ENCODE results near the gene SOCS3.

SOCS3 gene

GRCh38 chr17:78356101-78356713 is 3.7 kb downstream of the SOCS3 start:
- DNase-seq (ENCODE audit: low spot score in 2 of 2) (peak in 1 of 2 donors; percentile 89), ATAC-seq (ENCODE audit: low read depth) (peak; percentile 74)
- Mint-ChIP-seq H3K27me3 (no peaks in the 10 kb centered on the region), H3K27ac (peak overlapping the region; percentile 91), H3K36me3 (no peaks in the 10 kb centered on the region), H3K4me1 (peaks cover 32% of the 10 kb centered on the region), H3K4me3 (peak overlapping the region; percentile 68), H3K9me3 (no peaks in the 10 kb centered on the region)

- Mint-ChIP-seq H3K27me3 (no peaks in the 10 kb centered on the region), H3K9me3 (no peaks in the 10 kb centered on the region), H3K4me3 (peak overlapping the region; percentile 68), H3K36me3 (no peaks in the 10 kb centered on the region), H3K4me1 (peaks cover 32% of the 10 kb centered on the region), H3K27ac (peak overlapping the region; percentile 91)
- ATAC-seq (ENCODE audit: low read depth), result no peak
- no peak for DNase-seq (ENCODE audit: low spot score in 2 of 2)
Observed at GRCh38 chr17:78355701-78356100, 4.2 kb downstream of the SOCS3 start.

GRCh38 chr17:78355045-78355641 is 4.7 kb downstream of the SOCS3 start:
- Mint-ChIP-seq H3K9me3 (no peaks in the 10 kb centered on the region), H3K4me3 (no peak overlapping the region), H3K36me3 (no peaks in the 10 kb centered on the region), H3K27me3 (no peaks in the 10 kb centered on the region), H3K27ac (peak overlapping the region; percentile 91), H3K4me1 (peaks cover 38% of the 10 kb centered on the region)
- DNase-seq (ENCODE audit: low spot score in 2 of 2), result no peak
- no peak for ATAC-seq (ENCODE audit: low read depth)

GRCh38 chr17:78353834-78354233 is 6.0 kb downstream of the SOCS3 start:
- Mint-ChIP-seq H3K4me1 (peaks cover 45% of the 10 kb centered on the region), H3K27me3 (no peaks in the 10 kb centered on the region), H3K27ac (peak overlapping the region; percentile 79), H3K9me3 (no peaks in the 10 kb centered on the region), H3K4me3 (peak overlapping the region; percentile 85), H3K36me3 (no peaks in the 10 kb centered on the region)
- no peak for ATAC-seq (ENCODE audit: low read depth)
- DNase-seq (ENCODE audit: low spot score in 2 of 2), result no peak

- Mint-ChIP-seq H3K4me3 (peak overlapping the region; percentile 56), H3K9me3 (no peaks in the 10 kb centered on the region), H3K36me3 (no peaks in the 10 kb centered on the region), H3K27ac (no peak overlapping the region), H3K4me1 (peaks cover 44% of the 10 kb centered on the region), H3K27me3 (no peaks in the 10 kb centered on the region)
- no peak for ATAC-seq (ENCODE audit: low read depth)
- DNase-seq (ENCODE audit: low spot score in 2 of 2), result no peak
Observed at GRCh38 chr17:78351449-78352006, 8.3 kb downstream of the SOCS3 start.

GRCh38 chr17:78349891-78350642 is 9.8 kb downstream of the SOCS3 start:
- H3K4me1 Mint-ChIP-seq, result peaks cover 36% of the 10 kb centered on the region
- H3K4me3 Mint-ChIP-seq, result no peak overlapping the region
- H3K9me3 Mint-ChIP-seq, result no peaks in the 10 kb centered on the region
- no peaks in the 10 kb centered on the region for H3K36me3 Mint-ChIP-seq
- H3K27me3 Mint-ChIP-seq, result no peaks in the 10 kb centered on the region
- DNase-seq (ENCODE audit: low spot score in 2 of 2) (no peak), ATAC-seq (ENCODE audit: low read depth) (no peak)
- peak overlapping the region; percentile 72 for H3K27ac Mint-ChIP-seq

GRCh38 chr17:78348055-78348770 is 11.7 kb downstream of the SOCS3 start:
- peak overlapping the region; percentile 91 for H3K27ac Mint-ChIP-seq
- peak overlapping the region; percentile 61 for H3K4me3 Mint-ChIP-seq
- DNase-seq (ENCODE audit: low spot score in 2 of 2) (no peak), ATAC-seq (ENCODE audit: low read depth) (peak; percentile 10)
- H3K4me1 Mint-ChIP-seq, result peaks cover 49% of the 10 kb centered on the region
- no peaks in the 10 kb centered on the region for H3K36me3 Mint-ChIP-seq
- H3K9me3 Mint-ChIP-seq, result no peaks in the 10 kb centered on the region
- H3K27me3 Mint-ChIP-seq, result no peaks in the 10 kb centered on the region

GRCh38 chr17:78347453-78347852 is 12.4 kb downstream of the SOCS3 start:
- Mint-ChIP-seq H3K9me3 (no peaks in the 10 kb centered on the region), H3K27ac (no peak overlapping the region), H3K4me1 (peaks cover 55% of the 10 kb centered on the region), H3K27me3 (no peaks in the 10 kb centered on the region), H3K36me3 (no peaks in the 10 kb centered on the region), H3K4me3 (no peak overlapping the region)
- DNase-seq (ENCODE audit: low spot score in 2 of 2), result no peak
- ATAC-seq (ENCODE audit: low read depth), result no peak

- ATAC-seq (ENCODE audit: low read depth) (no peak), DNase-seq (ENCODE audit: low spot score in 2 of 2) (no peak)
- Mint-ChIP-seq H3K9me3 (no peaks in the 10 kb centered on the region), H3K4me1 (peaks cover 54% of the 10 kb centered on the region), H3K27ac (peak overlapping the region; percentile 33), H3K36me3 (no peaks in the 10 kb centered on the region), H3K4me3 (no peak overlapping the region), H3K27me3 (no peaks in the 10 kb centered on the region)
Observed at GRCh38 chr17:78346605-78347250, 13.1 kb downstream of the SOCS3 start.

- no peak for ATAC-seq (ENCODE audit: low read depth)
Observed at GRCh38 chr17:78345791-78346494, 13.9 kb downstream of the SOCS3 start.

GRCh38 chr17:78345172-78345571 is 14.7 kb downstream of the SOCS3 start:
- no peaks in the 10 kb centered on the region for H3K36me3 Mint-ChIP-seq
- no peak for DNase-seq (ENCODE audit: low spot score in 2 of 2)
- H3K4me3 Mint-ChIP-seq, result no peak overlapping the region
- H3K27ac Mint-ChIP-seq, result peak overlapping the region; percentile 97
- no peaks in the 10 kb centered on the region for H3K9me3 Mint-ChIP-seq
- no peak for ATAC-seq (ENCODE audit: low read depth)
- H3K27me3 Mint-ChIP-seq, result no peaks in the 10 kb centered on the region
- peaks cover 57% of the 10 kb centered on the region for H3K4me1 Mint-ChIP-seq

More at GRCh38 chr17:78345791-78346494, 13.9 kb downstream of the SOCS3 start:
- H3K27me3 Mint-ChIP-seq, result no peaks in the 10 kb centered on the region
- no peaks in the 10 kb centered on the region for H3K9me3 Mint-ChIP-seq
- DNase-seq (ENCODE audit: low spot score in 2 of 2), result no peak
- H3K4me3 Mint-ChIP-seq, result no peak overlapping the region
- H3K27ac Mint-ChIP-seq, result no peak overlapping the region
- peaks cover 56% of the 10 kb centered on the region for H3K4me1 Mint-ChIP-seq
- H3K36me3 Mint-ChIP-seq, result no peaks in the 10 kb centered on the region

- ATAC-seq (ENCODE audit: low read depth), result no peak
- Mint-ChIP-seq H3K27ac (peak overlapping the region; percentile 97), H3K27me3 (no peaks in the 10 kb centered on the region), H3K4me3 (peak overlapping the region; percentile 62), H3K9me3 (no peaks in the 10 kb centered on the region), H3K36me3 (no peaks in the 10 kb centered on the region), H3K4me1 (peaks cover 58% of the 10 kb centered on the region)
- DNase-seq (ENCODE audit: low spot score in 2 of 2), result no peak
Observed at GRCh38 chr17:78344666-78345065, 15.2 kb downstream of the SOCS3 start.

All from memory B cell (primary cell).